Naive thymus-derived CD4-positive, alpha-beta T cell (primary cell): ENCODE results near the gene NR2E1. TPM values are rescaled to one million over a fixed set of nuclear protein-coding genes. Genes with fewer than 3 reads are reported as not detected.

Experiments
- ATAC-seq: fragments of 150-1000 bp; cut with Tn5 transposase; 2 replicates; pipeline ENCODE4 v1.10.0; 2021; ENCODE audit warnings: mild to moderate bottlenecking, moderate library complexity
- CTCF ChIA-PET: fragments of 350-600 bp; sonication (Branson Sonifier 250); formaldehyde crosslinking; loops from one replicate; lab custom pipeline; 2021; ENCODE audit warnings: antibody characterized with exemption; lab: Charles Lee
- POLR2A ChIA-PET: fragments of 350-600 bp; sonication (Branson Sonifier 250); formaldehyde crosslinking; loops from one replicate; lab custom pipeline; 2021; ENCODE audit warnings: antibody characterized with exemption, inconsistent platforms; lab: Charles Lee
- DNase-seq, 9 donors: peaks; one replicate each; pipeline versions ENCODE4 v3.0.0 to v3.0.0-alpha.2; 2020 to 2022; ENCODE audit warnings: mixed read lengths in 1 of 9
- H3K27ac ChIP-seq: one replicate; pipeline ENCODE4 v1.7.0; 2013; ENCODE audit warnings: mild to moderate bottlenecking, low read depth, low read length, moderate library complexity
- H3K27me3 ChIP-seq, 2 donors: one replicate each; pipeline ENCODE4 v1.7.0; 2013; ENCODE audit warnings: low read length in 2 of 2, mild to moderate bottlenecking in 2 of 2, moderate library complexity in 2 of 2; ENCODE audit not compliant: control insufficient read depth in 2 of 2, insufficient read depth in 2 of 2
- H3K36me3 ChIP-seq, 3 experiments: 1 replicate in 2 of 3; 2 replicates in 1 of 3; pipeline ENCODE4 v1.7.0; 2013; ENCODE audit warnings: low read length in 3 of 3, mild to moderate bottlenecking in 3 of 3, moderate library complexity in 1 of 3; ENCODE audit not compliant: insufficient read depth in 3 of 3, control insufficient read depth in 2 of 3
- H3K4me1 ChIP-seq, 2 donors: one replicate each; pipeline ENCODE4 v1.7.0; 2013; ENCODE audit warnings: low read length in 2 of 2, mild to moderate bottlenecking in 2 of 2, moderate library complexity in 1 of 2; ENCODE audit not compliant: control insufficient read depth in 2 of 2, insufficient read depth in 2 of 2
- H3K4me3 ChIP-seq: 2 replicates; pipeline ENCODE4 v1.7.0; 2013; ENCODE audit warnings: mild to moderate bottlenecking, low read length
- H3K9me3 ChIP-seq, 3 experiments: 1 replicate in 2 of 3; 2 replicates in 1 of 3; pipeline ENCODE4 v1.7.0; 2013; ENCODE audit warnings: low read length in 3 of 3; ENCODE audit not compliant: control insufficient read depth in 2 of 3
- H3K27ac Mint-ChIP-seq, 9 donors: one replicate each; pipeline ENCODE4 v1.8.0; 2020 to 2022; ENCODE audit warnings: mixed read lengths in 9 of 9, mild to moderate bottlenecking in 8 of 9, moderate library complexity in 5 of 9, inconsistent platforms in 2 of 9
- H3K27me3 Mint-ChIP-seq, 5 donors: one replicate each; pipeline ENCODE4 v1.8.0; 2021 to 2022; ENCODE audit warnings: mixed read lengths in 5 of 5, mild to moderate bottlenecking in 1 of 5
- H3K36me3 Mint-ChIP-seq, 5 donors: one replicate each; pipeline ENCODE4 v1.8.0; 2020 to 2022; ENCODE audit warnings: mixed read lengths in 5 of 5, mild to moderate bottlenecking in 3 of 5, inconsistent platforms in 1 of 5
- H3K4me1 Mint-ChIP-seq, 7 donors: one replicate each; pipeline ENCODE4 v1.8.0; 2020 to 2022; ENCODE audit warnings: mixed read lengths in 7 of 7, mild to moderate bottlenecking in 3 of 7, inconsistent platforms in 1 of 7
- H3K4me3 Mint-ChIP-seq, 10 donors: one replicate each; pipeline ENCODE4 v1.8.0; 2020 to 2022; ENCODE audit warnings: mild to moderate bottlenecking in 10 of 10, mixed read lengths in 10 of 10, moderate library complexity in 6 of 10, inconsistent platforms in 2 of 10
- H3K9me3 Mint-ChIP-seq, 11 donors: one replicate each; pipeline ENCODE4 v1.8.0; 2020 to 2022; ENCODE audit warnings: mixed read lengths in 11 of 11, mild to moderate bottlenecking in 4 of 11, inconsistent platforms in 1 of 11, moderate library complexity in 1 of 11
- intact Hi-C, 2 donors: fragments of 100-400 bp; cut with micrococcal nuclease; formaldehyde crosslinking; loops; one replicate each; pipeline ENCODE4 v1.15.1; 2023
- polyA plus RNA-seq, 2 donors: library from polyadenylated mRNA; unstranded; fragments of 300-500 nt; fragmentation: Illumina TruSeq; gene quantifications; one replicate each; pipeline ENCODE4 v1.2.3, GENCODE V29; 2021
- total RNA-seq, 6 experiments: library from RNA in 5 of 6; stranded (reverse) in 5 of 6; gene quantifications; 1 replicate in 5 of 6; 2 replicates in 1 of 6; pipeline ENCODE4 v1.2.3 and lab custom pipeline; 2021 to 2026

The NR2E1 gene
- total RNA-seq (not detected), polyA plus RNA-seq (not detected), total RNA-seq (lab: John Stamatoyannopoulos, UW) (not detected)

- CTCF ChIA-PET, result no interaction called here
- ATAC-seq (no peak), DNase-seq (peak in 1 of 9 donors; percentile 23)
- Mint-ChIP-seq H3K4me3 (peak within 1 kb of the TSS in 9 of 10 donors; percentile 29 to 87 (median 68)), H3K27me3 (peaks cover 79 to 93% (median 81%) of the 10 kb centered on the region in 5 donors), H3K9me3 (peaks cover 0 to 12% (median 0%) of the 10 kb centered on the region in 11 donors), H3K4me1 (peaks cover 21 to 49% (median 48%) of the 10 kb centered on the region in 7 donors), H3K36me3 (no peaks in the 10 kb centered on the region), H3K27ac (peak within 1 kb of the TSS in 1 of 9 donors; percentile 86)
- H3K27me3 ChIP-seq, result peaks cover 4 to 32% of the 10 kb centered on the region in 2 donors
- H3K4me1 ChIP-seq, result peaks cover 0 to 20% of the 10 kb centered on the region in 2 donors
- no peaks in the 10 kb centered on the region for H3K36me3 ChIP-seq
- H3K27ac ChIP-seq, result no peak within 1 kb of the TSS
- POLR2A ChIA-PET, result no interaction called here
- H3K9me3 ChIP-seq, result no peaks in the 10 kb centered on the region
- intact Hi-C loops, result no loop called here
- no peak within 1 kb of the TSS for H3K4me3 ChIP-seq
Observed at GRCh38 chr6:108165714-108166663, at the start of gene NR2E1. NR2E1 (plus strand) TSS chr6:108166022; CDS start chr6:108166766, 744 bp downstream.

GRCh38 chr6:108116546-108117426, 49.0 kb upstream of the NR2E1 start:
- Mint-ChIP-seq H3K4me3 (peak overlapping the region; percentile 82 to 99 (median 88)), H3K4me1 (peaks cover 34 to 57% (median 48%) of the 10 kb centered on the region in 7 donors), H3K27ac (peak overlapping the region in 1 of 9 donors; percentile 15), H3K9me3 (peaks cover 0 to 5% (median 1%) of the 10 kb centered on the region in 11 donors), H3K27me3 (peaks cover 79 to 94% (median 86%) of the 10 kb centered on the region in 5 donors), H3K36me3 (peaks cover 0 to 5% (median 2%) of the 10 kb centered on the region in 5 donors)
- ChIA-PET POLR2A (no interaction called here), CTCF (no interaction called here)
- intact Hi-C loops, result loop anchor here in 1 of 2 donors (2.0 to 10.0 kb wide), 2 partner anchors 42 to 238 kb away; no protein-coding TSS in a partner anchor
- H3K27me3 ChIP-seq, result peaks cover 10 to 30% of the 10 kb centered on the region in 2 donors
- peaks cover 17 to 40% of the 10 kb centered on the region in 2 donors for H3K4me1 ChIP-seq
- no peak overlapping the region for H3K27ac ChIP-seq
- peak overlapping the region; percentile 49 for H3K4me3 ChIP-seq
- H3K9me3 ChIP-seq, result no peaks in the 10 kb centered on the region
- no peak for ATAC-seq
- H3K36me3 ChIP-seq, result no peaks in the 10 kb centered on the region
- peak in 2 of 9 donors; percentile 8 to 27 for DNase-seq

- CTCF ChIA-PET, result no interaction called here
- peaks cover 82 to 94% (median 85%) of the 10 kb centered on the region in 5 donors for H3K27me3 Mint-ChIP-seq
- intact Hi-C loops, result loop anchor here in 1 of 2 donors (2.0 to 10.0 kb wide), 3 partner anchors 17 to 237 kb away; no protein-coding TSS in a partner anchor
- H3K9me3 Mint-ChIP-seq, result peaks cover 0 to 7% (median 1%) of the 10 kb centered on the region in 11 donors
- DNase-seq (peak in 2 of 9 donors; percentile 22 to 42), ATAC-seq (peak; percentile 53)
- Histone ChIP-seq H3K4me3 (peak overlapping the region; percentile 49), H3K27me3 (peaks cover 13 to 30% of the 10 kb centered on the region in 2 donors), H3K36me3 (no peaks in the 10 kb centered on the region), H3K4me1 (peaks cover 17 to 40% of the 10 kb centered on the region in 2 donors), H3K9me3 (no peaks in the 10 kb centered on the region), H3K27ac (no peak overlapping the region)
- peaks cover 34 to 57% (median 49%) of the 10 kb centered on the region in 7 donors for H3K4me1 Mint-ChIP-seq
- peak overlapping the region; percentile 82 to 99 (median 88) for H3K4me3 Mint-ChIP-seq
- peaks cover 0 to 5% (median 2%) of the 10 kb centered on the region in 5 donors for H3K36me3 Mint-ChIP-seq
- peak overlapping the region in 1 of 9 donors; percentile 4 for H3K27ac Mint-ChIP-seq
- POLR2A ChIA-PET, result no interaction called here
Observed at GRCh38 chr6:108117427-108118358, 48.1 kb upstream of the NR2E1 start.

- H3K27me3 Mint-ChIP-seq, result peaks cover 82 to 94% (median 85%) of the 10 kb centered on the region in 5 donors
Observed at GRCh38 chr6:108118359-108118724, 47.5 kb upstream of the NR2E1 start.

GRCh38 chr6:108118810-108119768, 46.7 kb upstream of the NR2E1 start:
- no peak for DNase-seq
- intact Hi-C loops, result loop anchor here in 1 of 2 donors (2.0 to 10.0 kb wide), 2 partner anchors 16 to 236 kb away; no protein-coding TSS in a partner anchor
- Mint-ChIP-seq H3K4me1 (peaks cover 29 to 53% (median 41%) of the 10 kb centered on the region in 7 donors), H3K27me3 (peaks cover 82 to 94% (median 85%) of the 10 kb centered on the region in 5 donors), H3K9me3 (peaks cover 0 to 7% (median 0%) of the 10 kb centered on the region in 11 donors), H3K4me3 (peak overlapping the region; percentile 84 to 99 (median 90)), H3K36me3 (peaks cover 0 to 5% (median 2%) of the 10 kb centered on the region in 5 donors), H3K27ac (peak overlapping the region in 1 of 9 donors; percentile 78)
- CTCF ChIA-PET, result no interaction called here
- Histone ChIP-seq H3K36me3 (no peaks in the 10 kb centered on the region), H3K9me3 (no peaks in the 10 kb centered on the region), H3K4me3 (peak overlapping the region; percentile 66), H3K4me1 (peaks cover 12 to 34% of the 10 kb centered on the region in 2 donors), H3K27me3 (peaks cover 8 to 29% of the 10 kb centered on the region in 2 donors), H3K27ac (no peak overlapping the region)
- no peak for ATAC-seq
- POLR2A ChIA-PET, result no interaction called here

More at GRCh38 chr6:108118359-108118724, 47.5 kb upstream of the NR2E1 start:
- peaks cover 17 to 40% of the 10 kb centered on the region in 2 donors for H3K4me1 ChIP-seq
- H3K4me1 Mint-ChIP-seq, result peaks cover 33 to 57% (median 48%) of the 10 kb centered on the region in 7 donors
- peak overlapping the region; percentile 86 to 99 (median 91) for H3K4me3 Mint-ChIP-seq
- ChIA-PET CTCF (no interaction called here), POLR2A (no interaction called here)
- H3K27ac Mint-ChIP-seq, result no peak overlapping the region
- H3K36me3 ChIP-seq, result no peaks in the 10 kb centered on the region
- no peak for DNase-seq
- H3K9me3 Mint-ChIP-seq, result peaks cover 0 to 7% (median 1%) of the 10 kb centered on the region in 11 donors
- H3K36me3 Mint-ChIP-seq, result peaks cover 0 to 5% (median 2%) of the 10 kb centered on the region in 5 donors
- intact Hi-C loops, result loop anchor here in 1 of 2 donors (2.0 to 10.0 kb wide), 2 partner anchors 16 to 236 kb away; no protein-coding TSS in a partner anchor
- peak overlapping the region; percentile 66 for H3K4me3 ChIP-seq
- H3K9me3 ChIP-seq, result no peaks in the 10 kb centered on the region
- ATAC-seq, result peak; percentile 17
- H3K27me3 ChIP-seq, result peaks cover 13 to 32% of the 10 kb centered on the region in 2 donors
- H3K27ac ChIP-seq, result no peak overlapping the region
